Measurements from ENCODE around the gene RFX4.

Gene RFX4

DNA sequence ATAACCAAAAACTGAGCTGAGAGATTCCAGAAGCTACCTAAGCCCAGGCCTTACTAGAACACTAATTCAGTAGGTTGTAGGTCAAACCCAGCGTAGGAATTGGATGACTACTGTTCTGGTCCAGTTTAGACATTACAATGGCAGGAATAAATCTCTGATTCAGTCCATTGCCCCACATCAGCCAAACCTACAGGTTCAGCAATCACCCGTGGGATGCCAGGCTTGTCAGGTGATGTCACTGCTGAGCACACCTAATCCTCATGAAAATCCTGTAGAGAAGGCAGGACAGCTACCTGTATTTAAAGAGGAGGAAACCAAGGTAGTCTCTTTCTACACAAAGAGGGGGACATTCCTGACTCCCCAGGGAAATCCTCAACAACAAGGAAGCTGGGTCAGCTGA, 63.7 kb downstream of the RFX4 start:
- Histone ChIP-seq H3K9ac (ENCODE audit: low read depth, low read length) (no peak overlapping the region), H3K36me3 (ENCODE audit: insufficient read depth, low read length) (no peaks in the 10 kb centered on the region), H3K4me1 (ENCODE audit: insufficient read depth, low read length) (no peaks in the 10 kb centered on the region), H3K9me3 (ENCODE audit: control insufficient read depth, insufficient read depth, low read length) (no peaks in the 10 kb centered on the region)

GRCh38 chr12:106647793-106648514, 65.2 kb downstream of the RFX4 start:
- H3K36me3 ChIP-seq (ENCODE audit: insufficient read depth, low read length), result no peaks in the 10 kb centered on the region
- H3K9me3 ChIP-seq (ENCODE audit: control insufficient read depth, insufficient read depth, low read length), result no peaks in the 10 kb centered on the region
- no peaks in the 10 kb centered on the region for H3K4me1 ChIP-seq (ENCODE audit: insufficient read depth, low read length)
- H3K9ac ChIP-seq (ENCODE audit: low read depth, low read length), result no peak overlapping the region

DNA sequence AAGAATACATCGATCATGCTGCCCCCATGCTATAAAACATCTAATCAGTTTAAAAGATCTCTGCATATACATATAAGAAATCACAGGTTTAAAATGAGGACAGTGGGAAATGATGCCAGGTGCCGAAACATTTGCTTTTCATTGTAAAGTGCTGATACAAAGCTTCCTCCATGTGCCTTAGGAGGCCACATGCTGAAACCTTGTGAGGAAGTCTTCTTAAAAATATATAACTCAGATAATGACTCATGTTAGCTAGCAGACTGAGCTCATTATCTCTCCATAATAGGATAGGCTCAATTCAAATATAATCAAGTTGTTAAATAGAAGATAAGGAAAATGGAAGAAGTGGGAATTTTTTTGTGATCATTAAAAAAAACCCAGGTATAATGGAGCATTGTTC, 65.9 kb downstream of the RFX4 start:
- Histone ChIP-seq H3K36me3 (ENCODE audit: insufficient read depth, low read length) (no peaks in the 10 kb centered on the region), H3K4me1 (ENCODE audit: insufficient read depth, low read length) (no peaks in the 10 kb centered on the region), H3K9ac (ENCODE audit: low read depth, low read length) (no peak overlapping the region), H3K9me3 (ENCODE audit: control insufficient read depth, insufficient read depth, low read length) (no peaks in the 10 kb centered on the region)

- no peaks in the 10 kb centered on the region for H3K36me3 ChIP-seq (ENCODE audit: insufficient read depth, low read length)
These were observed 68.7 kb downstream of the RFX4 start for GRCh38 chr12:106651552-106651951.

GRCh38 chr12:106652510-106653015, 69.8 kb downstream of the RFX4 start:
- no peak overlapping the region for H3K9ac ChIP-seq (ENCODE audit: low read depth, low read length)
- H3K9me3 ChIP-seq (ENCODE audit: control insufficient read depth, insufficient read depth, low read length), result no peaks in the 10 kb centered on the region
- H3K4me1 ChIP-seq (ENCODE audit: insufficient read depth, low read length), result no peaks in the 10 kb centered on the region
- H3K36me3 ChIP-seq (ENCODE audit: insufficient read depth, low read length), result no peaks in the 10 kb centered on the region

More at GRCh38 chr12:106651552-106651951, 68.7 kb downstream of the RFX4 start:
- Histone ChIP-seq H3K9me3 (ENCODE audit: control insufficient read depth, insufficient read depth, low read length) (no peaks in the 10 kb centered on the region), H3K9ac (ENCODE audit: low read depth, low read length) (no peak overlapping the region), H3K4me1 (ENCODE audit: insufficient read depth, low read length) (no peaks in the 10 kb centered on the region)

- Histone ChIP-seq H3K9ac (ENCODE audit: low read depth, low read length) (no peak overlapping the region), H3K36me3 (ENCODE audit: insufficient read depth, low read length) (no peaks in the 10 kb centered on the region), H3K4me1 (ENCODE audit: insufficient read depth, low read length) (no peaks in the 10 kb centered on the region), H3K9me3 (ENCODE audit: control insufficient read depth, insufficient read depth, low read length) (peaks cover 10% of the 10 kb centered on the region; the same call in 1 of the 2 replicates)
These were observed 72.8 kb downstream of the RFX4 start for GRCh38 chr12:106655577-106655976.

DNA sequence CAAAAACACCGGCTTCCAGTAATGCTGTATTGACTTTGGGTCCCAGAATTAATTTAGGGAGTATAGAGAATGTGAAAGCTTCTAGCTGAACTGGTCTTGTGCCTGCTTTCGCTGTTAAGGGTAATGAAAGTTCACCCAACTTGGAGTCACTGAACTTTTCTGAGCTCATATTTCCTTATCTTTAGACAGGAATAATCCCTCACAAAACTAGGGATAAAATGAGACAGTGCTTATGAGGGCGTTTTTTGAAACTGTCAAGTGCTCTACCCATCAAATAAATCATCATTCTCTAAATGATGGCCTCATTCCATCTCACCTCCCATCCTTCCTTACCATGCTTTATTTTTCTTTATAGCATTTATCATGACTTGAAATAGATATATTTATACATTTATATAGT, 74.7 kb downstream of the RFX4 start:
- H3K9ac ChIP-seq (ENCODE audit: low read depth, low read length), result no peak overlapping the region
- no peaks in the 10 kb centered on the region for H3K36me3 ChIP-seq (ENCODE audit: insufficient read depth, low read length)
- no peaks in the 10 kb centered on the region for H3K4me1 ChIP-seq (ENCODE audit: insufficient read depth, low read length)
- H3K9me3 ChIP-seq (ENCODE audit: control insufficient read depth, insufficient read depth, low read length), result peaks cover 22% of the 10 kb centered on the region

DNA sequence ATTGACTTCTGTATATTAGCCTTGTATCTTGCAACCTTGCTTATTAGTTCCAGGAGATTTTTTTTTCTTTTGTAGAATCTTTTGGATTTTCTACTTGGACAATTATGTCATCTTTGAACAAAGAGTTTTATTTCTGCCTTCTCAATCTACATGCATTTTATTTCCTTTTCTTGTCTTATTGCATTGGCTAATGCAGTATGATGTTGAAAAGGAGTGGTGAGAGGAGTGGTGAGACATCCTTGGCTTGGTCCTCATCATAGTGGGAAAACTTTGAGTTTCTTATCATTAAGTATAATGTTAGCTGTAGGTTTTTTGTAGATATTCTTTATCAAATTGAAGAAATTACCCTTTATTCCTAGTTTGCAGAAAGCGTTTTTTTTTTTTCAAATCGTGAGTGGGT, 80.6 kb downstream of the RFX4 start:
- H3K9me3 ChIP-seq (ENCODE audit: control insufficient read depth, insufficient read depth, low read length), result peaks cover 29% of the 10 kb centered on the region

DNA sequence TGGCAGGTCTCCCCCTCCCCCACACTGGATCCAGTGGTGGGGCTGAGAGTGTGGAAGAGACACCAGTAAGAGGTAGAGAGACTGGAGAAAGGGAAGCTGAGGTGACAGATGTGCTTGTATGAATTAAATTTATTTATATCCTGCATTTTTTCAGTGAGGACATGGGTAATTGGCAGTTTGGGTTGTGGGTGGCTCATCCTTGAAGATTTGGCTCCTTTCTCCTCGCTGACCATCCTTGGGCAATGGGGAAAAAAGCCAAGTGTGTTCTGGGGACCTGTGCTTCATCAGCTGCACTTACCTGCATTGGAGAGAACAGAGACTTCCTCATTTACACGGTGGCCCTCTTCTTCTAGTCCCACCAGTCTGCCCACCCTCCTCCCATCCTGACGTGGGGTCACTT, 86.4 kb downstream of the RFX4 start:
- Histone ChIP-seq H3K9ac (ENCODE audit: low read depth, low read length) (no peak overlapping the region), H3K4me1 (ENCODE audit: insufficient read depth, low read length) (peaks cover 13% of the 10 kb centered on the region), H3K36me3 (ENCODE audit: insufficient read depth, low read length) (no peaks in the 10 kb centered on the region), H3K9me3 (ENCODE audit: control insufficient read depth, insufficient read depth, low read length) (no peaks in the 10 kb centered on the region)

More for the DNA sequence above, 80.6 kb downstream of the RFX4 start:
- H3K4me1 ChIP-seq (ENCODE audit: insufficient read depth, low read length), result no peaks in the 10 kb centered on the region
- H3K36me3 ChIP-seq (ENCODE audit: insufficient read depth, low read length), result no peaks in the 10 kb centered on the region
- H3K9ac ChIP-seq (ENCODE audit: low read depth, low read length), result no peak overlapping the region

DNA sequence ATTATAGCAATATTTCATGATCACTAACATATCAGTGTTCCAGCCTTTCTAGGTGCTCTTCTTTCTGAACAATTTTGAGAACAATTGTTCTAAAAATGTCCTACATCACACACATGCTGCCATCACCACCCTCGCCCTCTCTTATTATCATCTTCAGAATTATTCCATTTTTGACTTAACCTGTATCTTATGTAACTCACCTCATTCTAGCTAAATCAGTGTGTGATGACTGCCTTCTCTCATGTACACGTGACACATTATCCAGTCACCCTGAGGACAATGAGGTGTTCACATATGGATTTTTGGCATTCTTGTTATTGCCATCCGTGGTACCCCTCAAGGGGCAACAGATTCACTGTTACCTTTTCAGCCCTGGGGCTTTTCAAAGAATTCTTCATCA, 87.3 kb downstream of the RFX4 start:
- Histone ChIP-seq H3K9me3 (ENCODE audit: control insufficient read depth, insufficient read depth, low read length) (no peaks in the 10 kb centered on the region), H3K9ac (ENCODE audit: low read depth, low read length) (no peak overlapping the region), H3K36me3 (ENCODE audit: insufficient read depth, low read length) (no peaks in the 10 kb centered on the region), H3K4me1 (ENCODE audit: insufficient read depth, low read length) (peaks cover 13% of the 10 kb centered on the region)

- H3K9me3 ChIP-seq (ENCODE audit: control insufficient read depth, insufficient read depth, low read length), result no peaks in the 10 kb centered on the region
- H3K4me1 ChIP-seq (ENCODE audit: insufficient read depth, low read length), result peaks cover 13% of the 10 kb centered on the region
- H3K36me3 ChIP-seq (ENCODE audit: insufficient read depth, low read length), result no peaks in the 10 kb centered on the region
- no peak overlapping the region for H3K9ac ChIP-seq (ENCODE audit: low read depth, low read length)
These were observed 89.0 kb downstream of the RFX4 start for GRCh38 chr12:106671840-106672239.

GRCh38 chr12:106672314-106673025, 89.7 kb downstream of the RFX4 start:
- Histone ChIP-seq H3K9ac (ENCODE audit: low read depth, low read length) (no peak overlapping the region), H3K9me3 (ENCODE audit: control insufficient read depth, insufficient read depth, low read length) (no peaks in the 10 kb centered on the region), H3K36me3 (ENCODE audit: insufficient read depth, low read length) (no peaks in the 10 kb centered on the region), H3K4me1 (ENCODE audit: insufficient read depth, low read length) (peaks cover 13% of the 10 kb centered on the region)

DNA sequence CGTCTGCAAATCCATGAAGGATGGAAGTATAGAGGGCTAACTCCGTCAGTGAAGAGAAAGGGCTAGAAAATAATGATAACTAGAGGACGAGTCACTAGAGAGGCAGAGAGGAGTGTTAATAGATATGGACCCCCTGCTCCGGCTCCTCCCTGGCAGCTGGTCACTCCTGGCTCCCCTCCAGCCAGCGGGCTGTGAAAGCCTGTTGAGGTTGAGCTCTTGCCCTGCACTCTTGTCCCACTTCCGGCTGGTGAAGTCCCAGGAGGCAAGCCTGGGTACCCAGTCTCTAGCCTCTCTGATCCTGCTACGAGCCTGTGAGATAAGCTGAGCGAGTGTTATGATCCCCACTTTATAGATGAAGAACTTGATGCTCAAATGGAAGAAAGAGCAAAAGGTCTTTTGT, 90.3 kb downstream of the RFX4 start:
- H3K9me3 ChIP-seq (ENCODE audit: control insufficient read depth, insufficient read depth, low read length), result no peaks in the 10 kb centered on the region
- H3K4me1 ChIP-seq (ENCODE audit: insufficient read depth, low read length), result peaks cover 13% of the 10 kb centered on the region
- H3K36me3 ChIP-seq (ENCODE audit: insufficient read depth, low read length), result no peaks in the 10 kb centered on the region
- no peak overlapping the region for H3K9ac ChIP-seq (ENCODE audit: low read depth, low read length)

GRCh38 chr12:106675651-106676435, 93.0 kb downstream of the RFX4 start:
- H3K4me1 ChIP-seq (ENCODE audit: insufficient read depth, low read length), result peaks cover 16% of the 10 kb centered on the region
- H3K9ac ChIP-seq (ENCODE audit: low read depth, low read length), result no peak overlapping the region
- no peaks in the 10 kb centered on the region for H3K9me3 ChIP-seq (ENCODE audit: control insufficient read depth, insufficient read depth, low read length)
- H3K36me3 ChIP-seq (ENCODE audit: insufficient read depth, low read length), result no peaks in the 10 kb centered on the region

Data from ES-I3 (cell line).